GM12892 (cell line): ENCODE data around the gene HYAL1.

ENCODE experiments used
- POLR2A ChIP-seq: IDR thresholded peaks from 2 replicates; pipeline ENCODE4 v1.6.1; 2011; ENCODE audit warnings: low read depth, low read length, control low read depth
- POLR2AphosphoS5 ChIP-seq: IDR thresholded peaks from 2 replicates; pipeline ENCODE4 v1.6.1; 2011; ENCODE audit warnings: low read depth, low read length, control low read depth
- TAF1 ChIP-seq: IDR thresholded peaks from 2 replicates; pipeline ENCODE4 v1.6.1; 2011; ENCODE audit warnings: low read depth, mild to moderate bottlenecking, control low read depth, low read length, borderline replicate concordance

DNA sequence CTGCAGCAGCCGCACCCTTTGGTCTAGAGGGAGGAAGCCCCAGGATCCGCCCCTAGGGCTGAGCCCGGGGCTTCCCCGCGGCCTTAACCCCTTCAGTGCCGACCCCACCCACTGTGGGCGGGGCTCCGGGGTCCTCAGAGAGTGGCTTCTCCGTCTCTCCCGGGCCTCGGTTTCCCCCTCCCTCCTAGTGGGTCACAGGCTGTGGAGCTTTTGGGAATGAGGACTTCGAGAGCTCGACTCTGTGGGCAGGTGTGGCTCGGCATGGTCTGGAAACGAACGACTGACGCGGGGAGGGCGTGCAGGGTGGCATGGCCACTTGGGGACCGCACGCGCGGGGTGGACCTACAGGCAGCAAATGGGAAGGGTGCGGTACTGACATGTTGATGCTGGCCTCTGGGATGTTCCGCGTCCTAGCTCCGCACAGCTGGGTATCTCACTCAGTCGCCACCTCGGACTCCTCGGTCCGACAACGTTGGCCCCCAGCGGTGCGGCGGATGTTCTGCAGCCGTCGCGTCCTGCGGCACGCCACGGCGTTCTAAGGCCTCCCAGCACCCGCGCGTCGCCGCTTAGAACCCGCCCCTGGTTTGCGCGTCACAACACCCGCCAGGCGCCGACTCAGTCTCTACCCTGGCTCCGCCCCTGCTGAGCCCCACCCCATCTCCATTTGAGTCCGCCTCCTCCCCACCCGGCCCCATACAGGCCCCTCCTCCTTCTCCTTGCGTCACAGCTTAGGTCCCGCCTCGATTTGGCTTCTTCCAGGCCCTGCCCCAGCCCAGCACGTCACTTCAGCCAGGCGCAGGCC, 4.3 kb downstream of the HYAL1 start, which contains the start of the genes HYAL3 and NAA80:
- TF ChIP-seq TAF1 = peak; percentile 50; the same call in 1 of the 2 replicates
- peak; percentile 94 for TF ChIP-seq POLR2A
- TF ChIP-seq POLR2AphosphoS5 = peak; percentile 91
